ENCODE data around the gene HSPA12A. TPM values are rescaled to one million over a fixed set of nuclear protein-coding genes. Genes with fewer than 3 reads are reported as not detected.

The HSPA12A gene
- total RNA-seq, 4 donors from 2014 or later: 6.4 to 9.9 (median 9.5) TPM

GRCh38 chr10:116768786-116769185 lies 26.4 kb upstream of the HSPA12A start:
- peak in 1 of 2 donors; percentile 70 for DNase-seq (ENCODE audit: low spot score in 2 of 2)
- H3K4me3 ChIP-seq (ENCODE audit: low read depth, poor library complexity, severe bottlenecking): no peak overlapping the region
- no peak for TF ChIP-seq POLR2A (IDR thresholded peaks at IDR 0.05)
- no peak for TF ChIP-seq CTCF (IDR thresholded peaks at IDR 0.05)
- 69 to 73% methylated on average over 4 of the region's 4 CpGs for WGBS, 2 donors
- intact Hi-C loops (cut with DNase I; ENCODE audit: low total_unique reads): no loop called here

- 35 to 36% methylated on average over 13 of the region's 13 CpGs for WGBS, 2 donors
- TF ChIP-seq POLR2A (IDR thresholded peaks at IDR 0.05): no peak
- TF ChIP-seq CTCF (IDR thresholded peaks at IDR 0.05): no peak
- intact Hi-C loops (cut with DNase I; ENCODE audit: low total_unique reads): no loop called here
- H3K4me3 ChIP-seq (ENCODE audit: low read depth, poor library complexity, severe bottlenecking): no peak overlapping the region
- no peak for DNase-seq (ENCODE audit: low spot score in 2 of 2)
Measured at GRCh38 chr10:116766837-116767634, 24.7 kb upstream of the HSPA12A start.

DNA sequence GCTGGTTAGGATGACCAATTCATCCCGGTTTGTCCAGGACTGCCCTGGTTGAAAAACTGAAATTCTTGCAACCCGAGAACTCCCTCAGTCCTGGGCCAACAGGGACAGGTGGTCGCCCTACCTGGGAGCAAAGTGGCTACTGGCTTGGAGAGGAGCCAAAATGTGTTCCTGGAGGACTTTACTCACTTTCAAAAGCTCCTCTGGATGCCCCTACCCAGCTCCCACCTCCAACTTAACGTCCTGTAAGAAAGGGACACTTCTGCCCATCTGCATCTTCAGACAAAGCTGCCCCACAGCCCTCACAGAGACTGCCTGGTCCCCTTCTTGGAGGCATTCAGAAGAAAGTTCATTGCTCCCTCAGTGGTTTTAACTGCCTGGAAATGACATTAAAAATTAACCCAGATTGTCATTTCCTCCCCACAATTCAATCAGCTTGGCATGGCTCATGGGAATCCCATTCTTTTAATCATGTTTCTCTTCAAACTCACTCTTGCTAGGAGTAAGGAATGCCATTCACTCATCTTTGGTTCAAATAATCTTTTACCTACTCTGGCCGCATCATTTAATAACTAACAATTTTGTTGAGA lies 24.0 kb upstream of the HSPA12A start:
- 86 to 90% methylated on average over 5 of the region's 5 CpGs for WGBS, 2 donors

GRCh38 chr10:116765648-116766081 lies 23.3 kb upstream of the HSPA12A start:
- DNase-seq (ENCODE audit: low spot score in 2 of 2): no peak
- intact Hi-C loops (cut with DNase I; ENCODE audit: low total_unique reads): no loop called here
- WGBS, 2 donors: 74 to 76% methylated on average over 10 of the region's 10 CpGs
- TF ChIP-seq POLR2A (IDR thresholded peaks at IDR 0.05) (no peak), CTCF (IDR thresholded peaks at IDR 0.05) (no peak)
- no peak overlapping the region for H3K4me3 ChIP-seq (ENCODE audit: low read depth, poor library complexity, severe bottlenecking)

More for the DNA sequence above, 24.0 kb upstream of the HSPA12A start:
- TF ChIP-seq POLR2A (IDR thresholded peaks at IDR 0.05) (no peak), CTCF (IDR thresholded peaks at IDR 0.05) (no peak)
- no peak overlapping the region for H3K4me3 ChIP-seq (ENCODE audit: low read depth, poor library complexity, severe bottlenecking)
- no peak for DNase-seq (ENCODE audit: low spot score in 2 of 2)
- intact Hi-C loops (cut with DNase I; ENCODE audit: low total_unique reads): no loop called here

DNA sequence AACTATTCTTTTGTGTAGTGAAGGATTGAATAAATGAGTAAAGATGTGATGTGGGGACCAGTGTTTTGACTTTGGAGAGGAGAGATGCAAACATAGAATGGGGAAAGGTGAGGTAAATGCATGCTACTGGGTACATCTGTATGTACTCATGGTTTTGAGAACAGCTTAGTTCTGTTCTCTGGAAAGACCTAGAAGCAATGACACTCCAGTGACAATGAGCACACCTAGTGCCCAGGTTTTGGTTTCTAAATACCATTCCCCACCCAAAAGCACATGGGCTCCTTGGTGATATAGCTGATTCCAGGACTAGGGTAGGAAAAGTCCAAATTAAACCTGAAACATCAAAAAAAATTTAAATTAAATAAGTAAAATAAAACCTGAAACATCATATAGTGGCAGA lies 22.6 kb upstream of the HSPA12A start:
- H3K4me3 ChIP-seq (ENCODE audit: low read depth, poor library complexity, severe bottlenecking): no peak overlapping the region
- intact Hi-C loops (cut with DNase I; ENCODE audit: low total_unique reads): no loop called here
- DNase-seq (ENCODE audit: low spot score in 2 of 2): no peak
- TF ChIP-seq CTCF (IDR thresholded peaks at IDR 0.05) (no peak), POLR2A (IDR thresholded peaks at IDR 0.05) (no peak)
